ENCODE results near the gene FYB1. TPM values are rescaled to one million over a fixed set of nuclear protein-coding genes. Genes with fewer than 3 reads are reported as not detected.

FYB1 gene
- total and polyA plus RNA-seq, 2 experiments from 2014 or later: not detected

DNA sequence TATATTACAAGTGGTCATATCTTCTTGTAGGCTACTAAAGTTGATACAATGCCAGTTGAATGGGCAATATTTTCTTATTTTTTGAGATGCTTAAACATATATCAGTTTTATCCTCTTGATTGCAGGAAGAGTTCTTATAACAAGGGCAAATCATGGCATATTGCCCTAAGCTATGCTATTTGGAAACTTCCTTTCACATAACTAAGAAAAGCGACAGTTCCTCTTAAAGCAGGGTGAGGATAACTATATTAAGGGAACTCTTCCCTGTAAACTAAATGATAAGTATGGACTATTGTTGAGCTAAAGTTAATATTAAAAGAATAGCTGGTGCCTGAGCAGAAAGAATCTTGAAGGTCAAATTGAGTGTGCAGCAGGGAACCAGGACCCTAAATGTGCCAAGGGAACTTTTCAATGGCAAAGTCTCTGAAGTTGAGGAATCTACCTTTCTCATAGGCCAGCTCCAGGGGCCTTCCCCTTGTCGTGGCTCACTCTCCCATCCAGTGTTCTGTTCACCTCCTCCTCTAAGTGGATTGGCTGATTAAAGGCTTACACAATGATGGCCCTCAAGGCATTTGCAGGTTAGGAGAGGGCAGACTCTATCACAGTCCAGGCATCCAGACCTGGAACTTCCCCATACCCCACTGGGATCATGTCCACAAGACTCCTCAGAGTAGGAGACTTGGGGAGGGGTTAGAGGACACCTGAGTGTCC is 26.8 kb downstream of the FYB1 start (continued):
- TF ChIP-seq, protein P1, sequence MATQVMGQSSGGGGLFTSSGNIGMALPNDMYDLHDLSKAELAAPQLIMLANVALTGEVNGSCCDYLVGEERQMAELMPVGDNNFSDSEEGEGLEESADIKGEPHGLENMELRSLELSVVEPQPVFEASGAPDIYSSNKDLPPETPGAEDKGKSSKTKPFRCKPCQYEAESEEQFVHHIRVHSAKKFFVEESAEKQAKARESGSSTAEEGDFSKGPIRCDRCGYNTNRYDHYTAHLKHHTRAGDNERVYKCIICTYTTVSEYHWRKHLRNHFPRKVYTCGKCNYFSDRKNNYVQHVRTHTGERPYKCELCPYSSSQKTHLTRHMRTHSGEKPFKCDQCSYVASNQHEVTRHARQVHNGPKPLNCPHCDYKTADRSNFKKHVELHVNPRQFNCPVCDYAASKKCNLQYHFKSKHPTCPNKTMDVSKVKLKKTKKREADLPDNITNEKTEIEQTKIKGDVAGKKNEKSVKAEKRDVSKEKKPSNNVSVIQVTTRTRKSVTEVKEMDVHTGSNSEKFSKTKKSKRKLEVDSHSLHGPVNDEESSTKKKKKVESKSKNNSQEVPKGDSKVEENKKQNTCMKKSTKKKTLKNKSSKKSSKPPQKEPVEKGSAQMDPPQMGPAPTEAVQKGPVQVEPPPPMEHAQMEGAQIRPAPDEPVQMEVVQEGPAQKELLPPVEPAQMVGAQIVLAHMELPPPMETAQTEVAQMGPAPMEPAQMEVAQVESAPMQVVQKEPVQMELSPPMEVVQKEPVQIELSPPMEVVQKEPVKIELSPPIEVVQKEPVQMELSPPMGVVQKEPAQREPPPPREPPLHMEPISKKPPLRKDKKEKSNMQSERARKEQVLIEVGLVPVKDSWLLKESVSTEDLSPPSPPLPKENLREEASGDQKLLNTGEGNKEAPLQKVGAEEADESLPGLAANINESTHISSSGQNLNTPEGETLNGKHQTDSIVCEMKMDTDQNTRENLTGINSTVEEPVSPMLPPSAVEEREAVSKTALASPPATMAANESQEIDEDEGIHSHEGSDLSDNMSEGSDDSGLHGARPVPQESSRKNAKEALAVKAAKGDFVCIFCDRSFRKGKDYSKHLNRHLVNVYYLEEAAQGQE (IDR thresholded peaks at IDR 0.05; ENCODE audit: unreplicated experiment): no peak
- no peak for TF ChIP-seq STAT1 (IDR thresholded peaks at IDR 0.05; ENCODE audit: unreplicated experiment)

DNA sequence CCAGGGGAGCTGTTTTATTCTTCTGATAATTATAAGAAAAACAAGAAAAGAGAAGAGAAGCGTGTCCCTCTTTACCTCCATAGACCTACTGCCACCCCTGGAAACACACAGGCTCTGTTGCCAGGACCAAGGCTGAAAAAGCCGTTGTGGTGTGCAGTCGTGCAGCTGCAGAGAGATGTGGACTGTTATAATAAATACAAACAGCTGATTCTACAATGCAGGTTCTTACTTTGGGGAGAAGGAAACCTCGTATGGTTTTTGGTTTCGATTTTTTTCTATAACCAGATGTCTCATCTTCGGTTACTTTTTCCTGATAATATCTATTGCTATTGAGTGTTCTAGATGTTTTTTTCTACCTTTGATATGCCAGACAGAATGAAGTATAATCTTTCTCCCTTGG is 28.1 kb downstream of the FYB1 start:
- ATAC-seq (no peak), DNase-seq (ENCODE audit: low spot score) (no peak)
- H3K4me1 Mint-ChIP-seq: no peaks in the 10 kb centered on the region
- H3K4me3 ChIP-seq: no peak overlapping the region
- H3K79me2 ChIP-seq (replicated peaks; ENCODE audit: insufficient read depth): no peaks in the 10 kb centered on the region
- no peak overlapping the region for H3K4me3 Mint-ChIP-seq
- no peaks in the 10 kb centered on the region for H3K4me1 ChIP-seq (ENCODE audit: insufficient read depth)
- H3K27me3 Mint-ChIP-seq (ENCODE audit: insufficient read depth, low read depth, poor library complexity): peaks cover 4% of the 10 kb centered on the region
- no peak overlapping the region for H3K27ac Mint-ChIP-seq
- no peak overlapping the region for H2AFZ ChIP-seq
- no peak overlapping the region for H3K27ac ChIP-seq (ENCODE audit: low read depth)
- H3K36me3 Mint-ChIP-seq (ENCODE audit: low read depth): no peaks in the 10 kb centered on the region
- H3F3A ChIP-seq (replicated peaks; ENCODE audit: low read depth): no peaks in the 10 kb centered on the region
- no peaks in the 10 kb centered on the region for H3K9me2 ChIP-seq (ENCODE audit: insufficient read depth)
- H3K36me3 ChIP-seq (ENCODE audit: insufficient read depth): no peaks in the 10 kb centered on the region
- no peaks in the 10 kb centered on the region for H4K20me1 ChIP-seq (replicated peaks; ENCODE audit: insufficient read depth)
- TF ChIP-seq ZNF331 (CRISPR knock-in tag; IDR thresholded peaks at IDR 0.05; ENCODE audit: low read depth) (no peak), JUNB (IDR thresholded peaks at IDR 0.05; ENCODE audit: unreplicated experiment) (no peak)
- TF ChIP-seq, protein P2, sequence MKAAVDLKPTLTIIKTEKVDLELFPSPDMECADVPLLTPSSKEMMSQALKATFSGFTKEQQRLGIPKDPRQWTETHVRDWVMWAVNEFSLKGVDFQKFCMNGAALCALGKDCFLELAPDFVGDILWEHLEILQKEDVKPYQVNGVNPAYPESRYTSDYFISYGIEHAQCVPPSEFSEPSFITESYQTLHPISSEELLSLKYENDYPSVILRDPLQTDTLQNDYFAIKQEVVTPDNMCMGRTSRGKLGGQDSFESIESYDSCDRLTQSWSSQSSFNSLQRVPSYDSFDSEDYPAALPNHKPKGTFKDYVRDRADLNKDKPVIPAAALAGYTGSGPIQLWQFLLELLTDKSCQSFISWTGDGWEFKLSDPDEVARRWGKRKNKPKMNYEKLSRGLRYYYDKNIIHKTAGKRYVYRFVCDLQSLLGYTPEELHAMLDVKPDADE (IDR thresholded peaks at IDR 0.05): no peak
- H3K27me3 ChIP-seq (ENCODE audit: insufficient read depth): no peaks in the 10 kb centered on the region
- H3K9me3 Mint-ChIP-seq: no peaks in the 10 kb centered on the region
- no peak overlapping the region for H3K4me2 ChIP-seq

DNA sequence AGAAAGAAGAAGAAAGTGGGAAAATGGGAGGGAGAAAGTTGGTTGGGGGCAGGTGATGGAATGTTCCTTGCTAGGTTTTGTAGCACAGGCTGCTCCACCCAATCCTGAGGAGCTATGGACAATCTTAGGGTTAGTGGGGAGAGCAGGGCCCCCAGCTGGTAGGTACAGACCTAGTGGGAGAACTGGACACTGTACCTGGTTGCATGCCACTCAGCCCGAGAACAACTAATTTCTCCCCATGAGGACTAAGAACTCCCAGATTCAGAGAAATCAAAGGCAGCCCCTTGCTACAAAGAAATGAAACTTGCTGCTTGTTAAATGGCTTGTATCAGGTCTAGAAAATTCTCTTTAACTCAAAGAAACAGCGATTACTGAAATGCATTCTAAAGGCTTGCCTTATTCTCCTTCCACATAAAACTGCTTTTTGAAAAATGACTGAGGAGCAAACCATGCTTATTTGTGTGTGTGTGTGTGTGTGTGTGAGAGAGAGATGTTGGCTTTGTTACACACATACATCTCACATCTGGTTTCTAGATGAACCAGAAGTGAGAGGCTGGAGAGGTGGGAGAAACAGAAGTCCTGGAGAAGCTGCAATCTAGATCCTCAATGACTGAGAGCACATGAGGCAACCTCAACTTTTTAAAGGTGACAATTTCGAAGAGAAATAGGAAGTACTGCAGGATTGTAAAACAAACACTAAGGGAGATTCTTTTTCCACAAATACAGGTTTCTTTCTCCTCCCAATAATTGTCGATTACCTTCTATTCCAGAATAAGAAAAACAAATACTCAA is 28.9 kb downstream of the FYB1 start:
- no peaks in the 10 kb centered on the region for H3K9me3 Mint-ChIP-seq
- H3K4me1 Mint-ChIP-seq: no peaks in the 10 kb centered on the region
- no peak overlapping the region for H3K4me3 Mint-ChIP-seq
- Histone ChIP-seq H3K4me2 (no peak overlapping the region), H3K9me2 (ENCODE audit: insufficient read depth) (no peaks in the 10 kb centered on the region), H3K4me1 (ENCODE audit: insufficient read depth) (no peaks in the 10 kb centered on the region), H2AFZ (no peak overlapping the region), H3K27ac (ENCODE audit: low read depth) (no peak overlapping the region), H3K27me3 (ENCODE audit: insufficient read depth) (no peaks in the 10 kb centered on the region), H3F3A (replicated peaks; ENCODE audit: low read depth) (no peaks in the 10 kb centered on the region), H4K20me1 (replicated peaks; ENCODE audit: insufficient read depth) (no peaks in the 10 kb centered on the region), H3K4me3 (no peak overlapping the region), H3K36me3 (ENCODE audit: insufficient read depth) (no peaks in the 10 kb centered on the region), H3K79me2 (replicated peaks; ENCODE audit: insufficient read depth) (no peaks in the 10 kb centered on the region)
- TF ChIP-seq CREB1 (CRISPR knock-in tag; IDR thresholded peaks at IDR 0.05; ENCODE audit: low read depth): no peak
- TF ChIP-seq ZNF114 (CRISPR knock-in tag; IDR thresholded peaks at IDR 0.05): no peak
- TF ChIP-seq POLR2AphosphoS5 (IDR thresholded peaks at IDR 0.05; ENCODE audit: low read depth): no peak
- TF ChIP-seq, protein P2 (IDR thresholded peaks at IDR 0.05): no peak
- no peak for TF ChIP-seq JUNB (IDR thresholded peaks at IDR 0.05; ENCODE audit: unreplicated experiment)
- TF ChIP-seq, protein P3, sequence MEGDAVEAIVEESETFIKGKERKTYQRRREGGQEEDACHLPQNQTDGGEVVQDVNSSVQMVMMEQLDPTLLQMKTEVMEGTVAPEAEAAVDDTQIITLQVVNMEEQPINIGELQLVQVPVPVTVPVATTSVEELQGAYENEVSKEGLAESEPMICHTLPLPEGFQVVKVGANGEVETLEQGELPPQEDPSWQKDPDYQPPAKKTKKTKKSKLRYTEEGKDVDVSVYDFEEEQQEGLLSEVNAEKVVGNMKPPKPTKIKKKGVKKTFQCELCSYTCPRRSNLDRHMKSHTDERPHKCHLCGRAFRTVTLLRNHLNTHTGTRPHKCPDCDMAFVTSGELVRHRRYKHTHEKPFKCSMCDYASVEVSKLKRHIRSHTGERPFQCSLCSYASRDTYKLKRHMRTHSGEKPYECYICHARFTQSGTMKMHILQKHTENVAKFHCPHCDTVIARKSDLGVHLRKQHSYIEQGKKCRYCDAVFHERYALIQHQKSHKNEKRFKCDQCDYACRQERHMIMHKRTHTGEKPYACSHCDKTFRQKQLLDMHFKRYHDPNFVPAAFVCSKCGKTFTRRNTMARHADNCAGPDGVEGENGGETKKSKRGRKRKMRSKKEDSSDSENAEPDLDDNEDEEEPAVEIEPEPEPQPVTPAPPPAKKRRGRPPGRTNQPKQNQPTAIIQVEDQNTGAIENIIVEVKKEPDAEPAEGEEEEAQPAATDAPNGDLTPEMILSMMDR (conservative IDR thresholded peaks at IDR 0.05; ENCODE audit: low read depth in 2 of 2): no peak
- no peaks in the 10 kb centered on the region for H3K36me3 Mint-ChIP-seq (ENCODE audit: low read depth)
- H3K27ac Mint-ChIP-seq: no peak overlapping the region
- H3K27me3 Mint-ChIP-seq (ENCODE audit: insufficient read depth, low read depth, poor library complexity): peaks cover 4% of the 10 kb centered on the region
- no peak for ATAC-seq
- no peak for DNase-seq (ENCODE audit: low spot score)

Measured in GM23338 (cell line).